OCI-LY7 (cell line): Measurements from ENCODE around the gene ARIH1.

Experiments
- CTCF ChIP-seq: fragments of 200-600 bp; sonication (generic); conservative IDR thresholded peaks from 2 replicates; pipeline ENCODE4 v1.5.1; 2014; ENCODE audit warnings: mild to moderate bottlenecking, antibody characterized with exemption, low read length, moderate library complexity, mixed read lengths
- EZH2phosphoT487 ChIP-seq: fragments of 200-600 bp; sonication (generic); IDR thresholded peaks from 2 replicates; pipeline ENCODE4 v1.6.1; 2018; ENCODE audit warnings: low read depth, borderline replicate concordance, mild to moderate bottlenecking, mixed run types, antibody characterized with exemption, low read length, moderate library complexity, mixed read lengths

- no peak for TF ChIP-seq CTCF
- no peak for TF ChIP-seq EZH2phosphoT487
Measured at GRCh38 chr15:72460402-72460801, 13.7 kb upstream of the ARIH1 start.
